Measurements from ENCODE around the gene HEXIM2. TPM values are rescaled to one million over a fixed set of nuclear protein-coding genes. Genes with fewer than 3 reads are reported as not detected.

HEXIM2 gene
- polyA plus RNA-seq, 3 donors: 2.5 to 3.0 (median 2.9) TPM

DNA sequence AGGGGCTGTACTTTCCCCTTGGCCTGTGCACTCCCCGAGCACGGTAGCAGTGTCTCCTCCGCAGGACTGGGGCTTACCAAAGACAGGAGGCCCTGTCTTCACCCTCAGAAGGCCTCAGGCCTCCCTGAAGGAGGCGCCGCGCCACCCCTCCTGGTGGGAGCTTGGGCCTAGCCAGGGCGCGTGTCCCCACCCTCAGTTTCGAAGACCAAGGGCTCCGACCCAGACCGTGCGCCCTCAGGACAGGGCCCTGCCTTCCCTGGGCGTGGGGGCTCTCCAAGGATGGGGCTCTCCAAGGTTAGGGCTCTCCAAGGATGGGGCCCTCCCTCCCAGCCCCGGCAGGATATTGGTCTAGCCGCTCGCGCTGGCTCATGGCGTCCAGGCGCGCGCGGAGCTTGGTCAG lies 41.1 kb upstream of the HEXIM2 start:
- Mint-ChIP-seq H3K4me1 (peaks cover 28% of the 10 kb centered on the region), H3K27ac (no peak overlapping the region), H3K9me3 (peaks cover 0 to 5% (median 0%) of the 10 kb centered on the region in 7 donors), H3K4me3 (peak overlapping the region in 1 of 2 donors; percentile 15), H3K27me3 (ENCODE audit: low read depth in 3 of 3) (peaks cover 17 to 33% (median 19%) of the 10 kb centered on the region in 3 donors), H3K36me3 (peaks cover 0 to 5% of the 10 kb centered on the region in 2 donors)
- Histone ChIP-seq H3K27ac (ENCODE audit: low read depth in 1 of 2, low read length in 2 of 2) (no peak overlapping the region), H3K36me3 (replicated peaks in 1 of 2; ENCODE audit: control insufficient read depth in 1 of 2, insufficient read depth in 2 of 2, low read length in 2 of 2) (no peaks in the 10 kb centered on the region), H4K20me1 (ENCODE audit: insufficient read depth, low read length) (no peaks in the 10 kb centered on the region), H2AFZ (ENCODE audit: insufficient read depth, low read depth, low read length, poor library complexity, severe bottlenecking) (no peak overlapping the region), H3K4me1 (ENCODE audit: control insufficient read depth in 1 of 2, insufficient read depth in 2 of 2, low read length in 2 of 2) (peaks cover 17 to 38% of the 10 kb centered on the region in 2 donors), H3K79me2 (ENCODE audit: insufficient read depth, low read length) (no peaks in the 10 kb centered on the region), H3K4me2 (replicated peaks; ENCODE audit: extremely low read depth, low read length, poor library complexity, severe bottlenecking) (no peak overlapping the region), H3K27me3 (ENCODE audit: control insufficient read depth in 2 of 2, insufficient read depth in 2 of 2, low read length in 2 of 2) (peaks cover 0 to 22% of the 10 kb centered on the region in 2 donors), H3K9me3 (replicated peaks in 1 of 2; ENCODE audit: control insufficient read depth in 1 of 2, insufficient read depth in 1 of 2, low read length in 2 of 2) (no peaks in the 10 kb centered on the region), H3K4me3 (replicated peaks in 1 of 3; ENCODE audit: low read depth in 2 of 3, low read length in 3 of 3) (no peak overlapping the region), H3K9ac (ENCODE audit: insufficient read depth, low read length, poor library complexity, severe bottlenecking) (no peak overlapping the region)
- intact Hi-C loops (cut with micrococcal nuclease): no loop called here
- TF ChIP-seq, protein P1, sequence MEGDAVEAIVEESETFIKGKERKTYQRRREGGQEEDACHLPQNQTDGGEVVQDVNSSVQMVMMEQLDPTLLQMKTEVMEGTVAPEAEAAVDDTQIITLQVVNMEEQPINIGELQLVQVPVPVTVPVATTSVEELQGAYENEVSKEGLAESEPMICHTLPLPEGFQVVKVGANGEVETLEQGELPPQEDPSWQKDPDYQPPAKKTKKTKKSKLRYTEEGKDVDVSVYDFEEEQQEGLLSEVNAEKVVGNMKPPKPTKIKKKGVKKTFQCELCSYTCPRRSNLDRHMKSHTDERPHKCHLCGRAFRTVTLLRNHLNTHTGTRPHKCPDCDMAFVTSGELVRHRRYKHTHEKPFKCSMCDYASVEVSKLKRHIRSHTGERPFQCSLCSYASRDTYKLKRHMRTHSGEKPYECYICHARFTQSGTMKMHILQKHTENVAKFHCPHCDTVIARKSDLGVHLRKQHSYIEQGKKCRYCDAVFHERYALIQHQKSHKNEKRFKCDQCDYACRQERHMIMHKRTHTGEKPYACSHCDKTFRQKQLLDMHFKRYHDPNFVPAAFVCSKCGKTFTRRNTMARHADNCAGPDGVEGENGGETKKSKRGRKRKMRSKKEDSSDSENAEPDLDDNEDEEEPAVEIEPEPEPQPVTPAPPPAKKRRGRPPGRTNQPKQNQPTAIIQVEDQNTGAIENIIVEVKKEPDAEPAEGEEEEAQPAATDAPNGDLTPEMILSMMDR (IDR thresholded peaks at IDR 0.05): no peak
- 70% methylated on average over 22 of the region's 22 CpGs for WGBS (ENCODE audit: insufficient coverage)
- no peak for DNase-seq

DNA sequence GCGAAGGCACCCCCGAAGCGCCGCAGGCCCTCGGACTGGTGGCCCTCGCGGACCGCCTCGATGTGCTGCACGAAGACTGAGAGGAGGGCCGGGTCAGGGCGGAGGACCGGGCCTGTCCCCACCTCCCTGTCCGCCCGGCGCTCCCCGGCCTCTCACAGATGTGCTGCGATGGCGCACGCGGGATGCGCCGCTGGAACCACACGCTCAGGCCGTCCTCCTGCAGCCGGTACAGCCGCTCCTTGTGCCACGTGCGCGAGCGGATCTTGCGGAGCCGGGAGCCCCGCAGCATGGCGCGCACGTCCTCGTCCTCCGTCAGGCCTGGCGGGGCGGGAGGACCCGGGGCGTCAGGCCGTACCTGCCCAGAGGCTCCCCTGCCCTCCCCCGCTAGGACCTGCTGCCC lies 40.6 kb upstream of the HEXIM2 start:
- H3K4me3 Mint-ChIP-seq: peak overlapping the region in 1 of 2 donors; percentile 67
- H3K27ac Mint-ChIP-seq: no peak overlapping the region
- H3K27me3 Mint-ChIP-seq (ENCODE audit: low read depth in 3 of 3): peaks cover 17 to 33% (median 19%) of the 10 kb centered on the region in 3 donors
- intact Hi-C loops (cut with micrococcal nuclease): no loop called here
- TF ChIP-seq, protein P1 (IDR thresholded peaks at IDR 0.05): no peak
- Histone ChIP-seq H3K27me3 (ENCODE audit: control insufficient read depth in 2 of 2, insufficient read depth in 2 of 2, low read length in 2 of 2) (peaks cover 0 to 22% of the 10 kb centered on the region in 2 donors), H3K4me1 (ENCODE audit: control insufficient read depth in 1 of 2, insufficient read depth in 2 of 2, low read length in 2 of 2) (peaks cover 17 to 38% of the 10 kb centered on the region in 2 donors), H3K36me3 (replicated peaks in 1 of 2; ENCODE audit: control insufficient read depth in 1 of 2, insufficient read depth in 2 of 2, low read length in 2 of 2) (no peaks in the 10 kb centered on the region), H3K79me2 (ENCODE audit: insufficient read depth, low read length) (no peaks in the 10 kb centered on the region), H3K9ac (ENCODE audit: insufficient read depth, low read length, poor library complexity, severe bottlenecking) (no peak overlapping the region), H3K4me2 (replicated peaks; ENCODE audit: extremely low read depth, low read length, poor library complexity, severe bottlenecking) (no peak overlapping the region), H4K20me1 (ENCODE audit: insufficient read depth, low read length) (no peaks in the 10 kb centered on the region), H3K27ac (ENCODE audit: low read depth in 1 of 2, low read length in 2 of 2) (no peak overlapping the region), H3K9me3 (replicated peaks in 1 of 2; ENCODE audit: control insufficient read depth in 1 of 2, insufficient read depth in 1 of 2, low read length in 2 of 2) (no peaks in the 10 kb centered on the region), H2AFZ (ENCODE audit: insufficient read depth, low read depth, low read length, poor library complexity, severe bottlenecking) (no peak overlapping the region), H3K4me3 (replicated peaks in 1 of 3; ENCODE audit: low read depth in 2 of 3, low read length in 3 of 3) (no peak overlapping the region)
- peaks cover 0 to 5% (median 0%) of the 10 kb centered on the region in 7 donors for H3K9me3 Mint-ChIP-seq
- 16% methylated on average over 45 of the region's 45 CpGs for WGBS (ENCODE audit: insufficient coverage)
- H3K36me3 Mint-ChIP-seq: peaks cover 0 to 5% of the 10 kb centered on the region in 2 donors
- peaks cover 30% of the 10 kb centered on the region for H3K4me1 Mint-ChIP-seq
- DNase-seq: no peak
